ENCODE measurements around the gene OGG1.
"Not testable (repeated sequence)": the region's sequence is repeated elsewhere in the genome, so short reads cannot be mapped to it uniquely, and the experiment has no call there.

- TF ChIP-seq EP300 (conservative IDR thresholded peaks at IDR 0.05; ENCODE audit: poor library complexity, severe bottlenecking); CTCF (IDR thresholded peaks at IDR 0.05; ENCODE audit: poor library complexity, severe bottlenecking); MXI1 (conservative IDR thresholded peaks at IDR 0.05; ENCODE audit: poor library complexity, severe bottlenecking); RAD21 (conservative IDR thresholded peaks at IDR 0.05); EZH2 (IDR thresholded peaks at IDR 0.05; ENCODE audit: borderline replicate concordance, insufficient read depth, low read length, poor library complexity, severe bottlenecking); POLR2AphosphoS5 (IDR thresholded peaks at IDR 0.05): not testable (repeated sequence)
These were observed 21.3 kb downstream of the OGG1 start for GRCh38 chr3:9771007-9771406.
